ENCODE data around the gene RORC.

Gene RORC

GRCh38 chr1:151860504-151861187 is 29.0 kb upstream of the RORC start:
- TF ChIP-seq POLR2AphosphoS5 (IDR thresholded peaks at IDR 0.05; ENCODE audit: low read depth, low read length) (no peak), TAF1 (IDR thresholded peaks at IDR 0.05; ENCODE audit: borderline replicate concordance, insufficient read depth, low read length) (no peak), FOXP2 (optimal IDR thresholded peaks at IDR 0.05; ENCODE audit: borderline replicate concordance, extremely low read depth, extremely low read length, insufficient read depth) (no peak), SIN3A (IDR thresholded peaks at IDR 0.05; ENCODE audit: borderline replicate concordance, insufficient read depth, low read length) (no peak), REST (IDR thresholded peaks at IDR 0.05; ENCODE audit: insufficient read depth in 1 of 2, low read depth in 2 of 2, low read length in 2 of 2) (no peak)

- TF ChIP-seq SIN3A (IDR thresholded peaks at IDR 0.05; ENCODE audit: borderline replicate concordance, insufficient read depth, low read length) (no peak), REST (IDR thresholded peaks at IDR 0.05; ENCODE audit: insufficient read depth in 1 of 2, low read depth in 2 of 2, low read length in 2 of 2) (no peak), POLR2AphosphoS5 (IDR thresholded peaks at IDR 0.05; ENCODE audit: low read depth, low read length) (no peak), FOXP2 (optimal IDR thresholded peaks at IDR 0.05; ENCODE audit: borderline replicate concordance, extremely low read depth, extremely low read length, insufficient read depth) (no peak), TAF1 (IDR thresholded peaks at IDR 0.05; ENCODE audit: borderline replicate concordance, insufficient read depth, low read length) (no peak)
These were observed 28.3 kb upstream of the RORC start for GRCh38 chr1:151859891-151860293.

GRCh38 chr1:151858886-151859665 is 27.5 kb upstream of the RORC start:
- no peak for TF ChIP-seq REST (IDR thresholded peaks at IDR 0.05; ENCODE audit: insufficient read depth in 1 of 2, low read depth in 2 of 2, low read length in 2 of 2)
- TF ChIP-seq SIN3A (IDR thresholded peaks at IDR 0.05; ENCODE audit: borderline replicate concordance, insufficient read depth, low read length) = no peak
- TF ChIP-seq POLR2AphosphoS5 (IDR thresholded peaks at IDR 0.05; ENCODE audit: low read depth, low read length) = no peak
- no peak for TF ChIP-seq TAF1 (IDR thresholded peaks at IDR 0.05; ENCODE audit: borderline replicate concordance, insufficient read depth, low read length)
- TF ChIP-seq FOXP2 (optimal IDR thresholded peaks at IDR 0.05; ENCODE audit: borderline replicate concordance, extremely low read depth, extremely low read length, insufficient read depth) = no peak

- TF ChIP-seq TAF1 (IDR thresholded peaks at IDR 0.05; ENCODE audit: borderline replicate concordance, insufficient read depth, low read length) (no peak), POLR2AphosphoS5 (IDR thresholded peaks at IDR 0.05; ENCODE audit: low read depth, low read length) (no peak), FOXP2 (optimal IDR thresholded peaks at IDR 0.05; ENCODE audit: borderline replicate concordance, extremely low read depth, extremely low read length, insufficient read depth) (no peak)
These were observed 26.6 kb upstream of the RORC start for GRCh38 chr1:151858030-151858746.

GRCh38 chr1:151855933-151856332 is 24.3 kb upstream of the RORC start:
- no peak for TF ChIP-seq POLR2AphosphoS5 (IDR thresholded peaks at IDR 0.05; ENCODE audit: low read depth, low read length)
- no peak for TF ChIP-seq REST (IDR thresholded peaks at IDR 0.05; ENCODE audit: insufficient read depth in 1 of 2, low read depth in 2 of 2, low read length in 2 of 2)
- TF ChIP-seq FOXP2 (optimal IDR thresholded peaks at IDR 0.05; ENCODE audit: borderline replicate concordance, extremely low read depth, extremely low read length, insufficient read depth) = no peak
- no peak for TF ChIP-seq SIN3A (IDR thresholded peaks at IDR 0.05; ENCODE audit: borderline replicate concordance, insufficient read depth, low read length)
- TF ChIP-seq TAF1 (IDR thresholded peaks at IDR 0.05; ENCODE audit: borderline replicate concordance, insufficient read depth, low read length) = no peak

All from PFSK-1 (cell line).